GM19043 (cell line): ENCODE data around the gene B4GALT6.
A peak's percentile ranks its signal among the peaks of the same experiment; 100 is the strongest.
"Not testable (repeated sequence)": the region's sequence is repeated elsewhere in the genome, so short reads cannot be mapped to it uniquely, and the experiment has no call there.

ENCODE experiments used
- ATAC-seq: cut with Tn5 transposase; IDR thresholded peaks from one replicate; pipeline ENCODE4 v1.9.1; 2021; ENCODE audit warnings: low read depth; ENCODE audit not compliant: unreplicated experiment

B4GALT6 gene

GRCh38 chr18:31684279-31685096 is at the start of gene B4GALT6:
B4GALT6 (minus strand) TSS chr18:31684581; CDS start chr18:31684426, 155 bp downstream.
- peak; percentile 27 for ATAC-seq

- ATAC-seq: no peak
Measured at GRCh38 chr18:31731628-31732027, 47.2 kb upstream of the B4GALT6 start.

- ATAC-seq: not testable (repeated sequence)
Measured at GRCh38 chr18:31729196-31729595, 44.8 kb upstream of the B4GALT6 start.

- no peak for ATAC-seq
Measured at GRCh38 chr18:31723990-31724711, 39.8 kb upstream of the B4GALT6 start.

GRCh38 chr18:31723639-31723989 is 39.2 kb upstream of the B4GALT6 start:
- ATAC-seq: no peak

- peak; percentile 95 for ATAC-seq
Measured at GRCh38 chr18:31722369-31722957, 38.1 kb upstream of the B4GALT6 start.

- ATAC-seq: no peak
Measured at GRCh38 chr18:31721601-31722000, 37.2 kb upstream of the B4GALT6 start.

GRCh38 chr18:31720867-31721266 is 36.5 kb upstream of the B4GALT6 start:
- ATAC-seq: no peak

GRCh38 chr18:31719363-31720006 is 35.1 kb upstream of the B4GALT6 start:
- ATAC-seq: no peak

- ATAC-seq: no peak
Measured at GRCh38 chr18:31718386-31718785, 34.0 kb upstream of the B4GALT6 start.

GRCh38 chr18:31716362-31716761 is 32.0 kb upstream of the B4GALT6 start:
- ATAC-seq: no peak

- ATAC-seq: no peak
Measured at GRCh38 chr18:31711365-31712172, 27.2 kb upstream of the B4GALT6 start.

GRCh38 chr18:31710826-31711225 is 26.4 kb upstream of the B4GALT6 start:
- ATAC-seq: no peak

GRCh38 chr18:31707815-31708214 is 23.4 kb upstream of the B4GALT6 start:
- no peak for ATAC-seq

GRCh38 chr18:31702449-31702848 is 18.1 kb upstream of the B4GALT6 start:
- ATAC-seq: no peak

GRCh38 chr18:31701744-31702143 is 17.4 kb upstream of the B4GALT6 start:
- ATAC-seq: no peak

GRCh38 chr18:31700990-31701389 is 16.6 kb upstream of the B4GALT6 start:
- ATAC-seq: no peak

GRCh38 chr18:31697351-31698298 is 13.2 kb upstream of the B4GALT6 start:
- no peak for ATAC-seq

GRCh38 chr18:31695989-31696388 is 11.6 kb upstream of the B4GALT6 start:
- no peak for ATAC-seq
